MV-4-11 (cell line): ENCODE data around the gene PRKAR1B.

Experiments used
- DNase-seq: peaks from one replicate; lab custom pipeline; 2025; lab: John Stamatoyannopoulos, UW

PRKAR1B gene

DNA sequence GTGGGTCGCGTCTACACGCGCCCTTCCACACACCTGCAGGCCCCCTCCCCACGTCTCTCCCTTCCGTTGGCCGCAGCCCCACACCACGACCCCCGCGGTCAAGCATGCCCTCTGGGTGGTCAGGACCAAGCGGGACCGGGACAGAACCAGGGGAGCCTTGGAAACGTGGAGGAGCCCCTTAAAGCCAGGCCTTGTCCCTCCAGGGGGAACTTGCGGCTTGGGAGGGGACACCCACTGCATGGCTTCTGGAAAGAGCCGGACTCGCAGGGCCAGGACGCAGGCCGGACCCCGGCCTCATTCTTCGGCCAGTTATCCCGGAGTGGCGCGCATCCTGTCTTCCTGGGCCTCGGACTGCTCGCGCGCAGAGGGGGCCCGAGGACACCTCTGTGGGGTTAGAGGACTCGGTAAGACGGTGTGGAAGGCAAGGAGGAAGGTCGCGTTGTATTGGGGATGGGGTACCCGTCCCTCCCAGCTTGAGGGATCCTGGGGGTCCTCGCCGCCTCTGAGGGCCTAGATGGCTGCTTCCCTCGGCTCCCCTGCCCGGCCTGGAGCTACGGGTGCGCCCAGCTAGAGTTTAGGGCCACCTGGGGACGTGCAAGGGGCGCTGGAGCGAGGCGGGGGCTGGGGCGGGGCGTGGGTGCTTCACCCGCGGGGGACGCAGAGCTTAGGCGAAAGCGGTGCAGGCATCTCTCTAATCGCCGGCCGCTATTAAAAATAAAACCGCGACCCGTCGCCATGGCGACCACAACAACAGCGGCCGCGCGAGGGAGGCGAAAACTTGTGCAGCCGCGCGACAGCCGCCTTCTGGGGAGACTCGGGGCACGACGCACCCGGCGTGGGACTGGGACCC lies 205.6 kb downstream of the PRKAR1B start:
- DNase-seq = no peak

DNA sequence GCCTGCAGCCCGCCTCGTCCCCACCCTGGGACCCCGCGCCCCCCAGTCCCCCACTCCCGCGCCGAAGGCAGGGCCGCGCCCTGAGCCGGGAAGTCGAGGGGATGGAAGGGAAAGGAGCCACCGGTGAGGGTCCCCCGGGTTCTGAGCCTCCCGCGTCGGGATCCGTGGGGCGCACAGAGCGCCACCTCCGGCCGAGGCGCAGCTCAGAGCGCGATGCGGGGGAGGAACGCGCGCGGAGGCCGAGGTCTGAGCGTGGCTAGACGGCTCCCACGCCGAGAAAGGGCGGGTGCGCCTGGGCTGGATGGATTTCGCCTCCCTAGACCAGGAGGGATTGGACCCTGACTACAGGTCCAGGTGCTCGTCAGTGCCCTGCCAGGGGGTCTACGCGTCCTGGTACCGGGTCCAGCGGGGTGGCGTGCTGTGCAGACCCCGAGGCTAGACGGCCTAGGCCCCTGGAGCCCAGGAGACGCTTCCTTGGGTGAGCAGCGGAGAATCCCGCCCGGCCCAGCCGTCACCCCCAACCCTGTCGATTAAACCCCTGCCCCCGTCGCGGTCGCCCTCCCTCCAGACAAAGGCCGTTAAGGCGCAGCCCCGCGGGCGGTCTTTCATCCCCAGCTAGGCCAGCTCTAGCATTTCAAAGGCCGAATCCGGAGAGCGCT lies 206.4 kb downstream of the PRKAR1B start:
- no peak for DNase-seq

DNA sequence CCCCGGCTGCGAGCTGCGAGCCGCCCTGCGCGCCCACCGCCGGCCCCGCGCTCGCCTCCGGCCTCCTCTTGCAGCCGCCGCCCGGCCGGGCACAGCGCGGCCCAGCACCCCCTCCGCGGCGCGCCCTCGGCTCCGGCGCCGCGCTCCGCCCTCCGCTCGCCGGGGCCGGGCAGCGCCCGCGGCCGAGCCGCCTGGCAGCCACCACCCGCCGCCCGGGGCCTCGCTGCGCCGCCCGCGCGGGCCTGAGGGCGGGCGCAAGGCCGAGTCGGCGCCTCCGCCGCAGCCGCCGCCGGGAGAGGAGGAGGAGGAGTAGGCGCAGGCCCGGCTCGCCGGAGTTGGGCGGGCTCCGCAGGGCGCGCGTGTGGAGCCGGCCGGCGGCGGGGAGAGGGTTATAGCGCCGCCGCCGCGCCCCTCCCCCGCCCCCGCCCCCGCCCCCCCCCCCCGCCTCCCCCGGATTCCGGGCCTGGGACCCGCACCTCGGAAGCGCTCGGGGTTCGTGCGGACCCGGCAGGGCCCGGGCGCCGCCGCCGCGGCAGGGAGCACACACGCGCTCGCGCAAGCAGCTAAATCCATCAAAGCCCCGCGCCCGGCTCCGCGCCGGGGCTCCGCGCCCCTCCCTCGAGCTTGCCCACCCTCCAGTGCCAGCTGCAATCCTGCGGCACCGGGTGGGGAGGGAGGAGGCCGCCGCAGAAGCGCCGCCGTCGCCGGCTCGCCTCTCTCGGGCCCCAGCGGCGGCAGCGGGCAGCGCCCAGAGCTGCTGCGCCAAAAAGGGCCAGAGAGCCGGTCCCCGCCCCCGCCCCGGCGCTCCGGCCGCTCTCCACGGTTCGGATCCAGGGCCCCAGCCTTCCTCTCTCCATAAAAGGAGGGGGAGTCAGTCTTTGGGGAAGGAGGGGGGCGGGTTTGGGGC lies 207.3 kb downstream of the PRKAR1B start, which contains the start of gene PDGFA:
PDGFA (minus strand) TSS at position 363 of the 907 bp plus-strand sequence. CDS start 845 bp downstream, outside the sequence.
- DNase-seq = peak; percentile 18

DNA sequence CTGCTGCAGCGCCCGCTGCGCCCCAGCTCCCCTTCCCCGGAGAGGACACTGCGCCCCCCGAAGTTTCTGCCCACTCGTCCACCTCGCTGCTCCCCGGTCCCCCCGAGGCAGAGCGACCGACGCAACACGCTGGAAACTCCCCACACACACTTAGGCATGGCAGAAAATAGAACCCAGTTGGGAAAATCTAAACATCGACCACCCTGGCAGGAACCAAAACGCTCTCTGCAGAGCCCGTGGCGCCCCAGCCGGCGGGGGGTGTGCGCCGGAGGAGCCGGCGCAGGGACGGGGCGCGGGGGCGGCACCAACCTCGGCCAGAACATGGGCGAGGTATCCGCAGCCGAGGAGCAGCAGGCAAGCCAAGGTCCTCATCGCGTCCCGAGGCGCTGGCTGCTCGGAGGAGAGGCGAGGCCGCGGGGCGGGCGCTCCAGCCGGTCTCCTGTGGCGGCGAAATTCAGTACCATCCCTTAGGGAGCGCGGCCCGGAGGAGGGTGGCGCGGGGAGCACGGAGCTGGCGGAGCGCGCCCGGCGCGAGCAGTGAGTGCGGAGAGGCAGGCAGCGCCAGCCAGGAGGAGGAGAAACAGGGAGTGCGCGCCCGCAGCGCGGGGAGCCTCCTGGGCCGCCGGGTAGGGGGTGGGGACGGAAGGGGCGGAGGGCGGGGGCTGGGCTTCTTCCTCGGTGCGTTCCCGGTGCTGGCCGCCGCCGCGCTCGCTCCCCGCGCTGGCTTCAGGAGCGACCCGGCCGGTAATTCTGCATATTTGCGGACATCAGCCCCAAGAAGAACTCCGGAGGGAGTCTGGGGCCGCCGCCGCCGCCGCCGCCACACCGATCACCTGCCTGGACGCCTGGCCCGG lies 208.2 kb downstream of the PRKAR1B start:
- DNase-seq = peak; percentile 31

DNA sequence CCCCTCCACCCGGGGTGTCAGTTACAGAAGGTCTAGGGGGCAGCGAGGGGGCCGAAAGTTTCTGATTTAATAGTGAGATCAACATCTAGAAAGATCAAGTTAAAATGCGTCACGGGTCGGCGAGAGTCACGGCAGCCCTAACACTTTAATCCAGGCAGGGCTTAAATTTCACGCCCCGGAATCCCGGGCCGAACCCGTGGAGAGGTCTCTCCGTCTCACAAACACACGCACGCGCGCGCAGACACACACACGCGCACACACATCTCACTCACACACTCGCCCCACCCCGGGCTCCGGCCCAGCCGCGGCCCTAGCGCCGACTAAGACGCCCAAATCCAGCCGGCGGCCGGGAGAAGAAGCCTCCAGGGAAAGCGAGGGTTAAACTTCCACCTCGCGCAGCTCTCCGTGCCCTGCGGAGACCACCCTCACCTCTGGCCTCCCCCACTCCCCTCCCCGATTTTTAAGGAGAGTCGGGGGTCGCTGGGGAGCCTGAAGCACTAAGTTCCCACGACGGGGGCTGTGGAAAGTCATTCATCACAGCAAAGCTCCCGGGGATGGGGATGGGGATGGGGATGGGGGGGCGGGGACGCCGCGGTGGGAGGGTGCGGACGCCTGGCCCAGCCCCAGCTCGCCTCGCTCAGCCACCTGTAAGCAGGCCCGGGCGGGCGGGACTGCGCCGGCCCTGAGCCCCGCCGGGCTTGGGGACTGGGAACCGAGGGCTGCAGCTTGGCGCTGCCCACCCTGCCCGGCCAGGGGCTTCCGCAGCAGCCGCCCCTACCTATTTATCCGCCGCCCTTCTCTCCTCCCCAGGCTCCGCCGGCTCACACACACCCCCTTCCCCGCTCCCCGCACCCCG lies 209.1 kb downstream of the PRKAR1B start:
- DNase-seq = peak; percentile 45

- peak; percentile 25 for DNase-seq
Measured at GRCh38 chr7:516606-517456, 210.2 kb downstream of the PRKAR1B start.

GRCh38 chr7:516216-516605 lies 210.9 kb downstream of the PRKAR1B start:
- no peak for DNase-seq

- no peak for DNase-seq
Measured at GRCh38 chr7:515628-516027, 211.5 kb downstream of the PRKAR1B start.

GRCh38 chr7:514651-515598 lies 212.2 kb downstream of the PRKAR1B start:
- no peak for DNase-seq

GRCh38 chr7:514242-514641 lies 212.8 kb downstream of the PRKAR1B start:
- no peak for DNase-seq

- no peak for DNase-seq
Measured at GRCh38 chr7:513521-514166, 213.4 kb downstream of the PRKAR1B start.

- no peak for DNase-seq
Measured at GRCh38 chr7:512541-513311, 214.4 kb downstream of the PRKAR1B start.

DNA sequence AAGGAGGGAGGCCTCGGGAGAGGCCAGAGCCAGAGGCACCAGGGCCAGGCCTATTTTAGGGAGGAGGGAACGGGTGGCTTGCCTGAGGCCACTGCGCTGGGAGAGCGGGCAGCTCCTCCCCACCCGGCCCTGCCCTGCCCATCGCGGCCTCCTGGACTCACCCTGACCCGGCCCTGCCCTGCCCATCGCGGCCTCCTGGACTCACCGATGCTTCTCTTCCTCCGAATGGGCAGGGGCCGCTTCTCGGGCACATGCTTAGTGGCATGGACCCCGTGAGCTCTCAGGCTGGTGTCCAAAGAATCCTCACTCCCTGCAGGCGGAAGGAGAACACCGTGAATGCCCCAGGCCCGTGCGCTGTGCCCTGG lies 215.0 kb downstream of the PRKAR1B start:
- no peak for DNase-seq

- no peak for DNase-seq
Measured at GRCh38 chr7:511476-512145, 215.5 kb downstream of the PRKAR1B start.

DNA sequence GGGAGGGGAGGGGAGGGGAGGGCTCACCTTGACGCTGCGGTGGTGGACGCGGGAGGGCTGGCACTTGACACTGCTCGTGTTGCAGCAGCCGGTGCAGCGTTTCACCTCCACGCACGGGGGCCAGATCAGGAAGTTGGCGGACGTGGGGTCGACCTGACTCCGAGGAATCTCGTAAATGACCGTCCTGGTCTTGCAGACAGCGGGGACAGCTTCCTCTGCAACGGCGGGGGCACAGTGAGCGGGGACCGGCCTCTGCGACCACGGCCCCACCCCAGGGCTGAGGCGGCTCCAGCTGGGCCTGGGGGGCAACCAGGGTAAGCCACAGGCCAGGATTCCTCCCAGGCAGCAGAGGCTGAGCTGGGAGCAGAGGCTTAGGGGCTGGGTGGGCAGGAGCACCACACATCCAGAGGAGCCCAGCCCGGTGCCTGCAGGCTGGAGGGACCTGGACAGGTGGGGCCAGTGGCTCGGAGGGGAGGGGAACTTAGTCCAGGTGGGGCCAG lies 216.2 kb downstream of the PRKAR1B start:
- no peak for DNase-seq

DNA sequence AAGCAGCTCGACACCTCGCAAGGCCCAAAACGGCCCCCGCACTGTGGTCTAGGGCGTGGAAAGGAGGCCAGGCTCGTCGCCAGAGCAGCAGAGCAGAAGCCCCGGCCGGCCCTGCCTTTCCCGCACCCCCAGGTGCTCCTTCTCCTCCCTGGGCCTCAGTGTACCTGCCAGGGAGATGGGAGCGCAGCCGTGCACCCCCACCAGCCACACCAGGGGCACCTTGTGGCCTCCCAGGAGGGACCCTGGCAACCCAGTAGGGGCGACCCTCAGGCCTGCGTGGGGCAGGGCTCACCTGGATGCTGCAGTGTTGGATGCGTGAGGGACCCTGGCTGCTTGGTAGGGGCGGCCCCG lies 217.0 kb downstream of the PRKAR1B start:
- DNase-seq = no peak
